Esophagus (tissue), 2 donors: Measurements from ENCODE around the gene TSKS. TPM values are rescaled to one million over a fixed set of nuclear protein-coding genes. Genes with fewer than 3 reads are reported as not detected.

ENCODE experiments used
- H3K27ac ChIP-seq, 2 donors: one replicate each; pipeline ENCODE4 v1.5.1; 2013; ENCODE audit warnings: low read depth in 2 of 2, mild to moderate bottlenecking in 2 of 2, inconsistent platforms in 1 of 2, low read length in 1 of 2, moderate library complexity in 1 of 2
- H3K27me3 ChIP-seq, 2 donors: one replicate each; pipeline ENCODE4 v1.6.1; 2013; ENCODE audit warnings: low read length in 2 of 2, control low read depth in 1 of 2, mild to moderate bottlenecking in 1 of 2; ENCODE audit not compliant: insufficient read depth in 2 of 2, control insufficient read depth in 1 of 2
- H3K36me3 ChIP-seq, 2 donors: one replicate each; pipeline ENCODE4 v1.6.1; 2013; ENCODE audit warnings: low read length in 1 of 2; ENCODE audit not compliant: control insufficient read depth in 2 of 2, insufficient read depth in 2 of 2
- H3K4me1 ChIP-seq, 2 donors: one replicate each; pipeline ENCODE4 v1.6.1; 2013; ENCODE audit warnings: low read length in 1 of 2; ENCODE audit not compliant: control insufficient read depth in 2 of 2, insufficient read depth in 2 of 2
- H3K4me3 ChIP-seq, 2 donors: one replicate each; pipeline ENCODE4 v1.5.1; 2013; ENCODE audit warnings: low read length in 2 of 2, mild to moderate bottlenecking in 2 of 2, low read depth in 1 of 2, moderate library complexity in 1 of 2
- H3K9me3 ChIP-seq, 2 donors: one replicate each; pipeline ENCODE4 v1.6.1; 2013; ENCODE audit warnings: mild to moderate bottlenecking in 2 of 2, low read depth in 1 of 2, low read length in 1 of 2, moderate library complexity in 1 of 2; ENCODE audit not compliant: control insufficient read depth in 2 of 2, insufficient read depth in 1 of 2
- WGBS, 2 donors: extraction: QIAGEN DNeasy Blood & Tissue Kit; methylation state at CpG; one replicate each; pipeline ENCODE4 v1.1.7; 2013; 5-methylcytosine and 5-hydroxymethylcytosine counted together
- polyA plus RNA-seq, 2 donors: library from polyadenylated mRNA; stranded (reverse); fragments of 200-250 nt; gene quantifications; one replicate each; pipeline ENCODE4 v1.2.3, GENCODE V29; 2013
- donor health status: healthy with polysubstance abuse.
- donor health status: Bipolar disorder and iron deficiency.

The TSKS gene, protein sequence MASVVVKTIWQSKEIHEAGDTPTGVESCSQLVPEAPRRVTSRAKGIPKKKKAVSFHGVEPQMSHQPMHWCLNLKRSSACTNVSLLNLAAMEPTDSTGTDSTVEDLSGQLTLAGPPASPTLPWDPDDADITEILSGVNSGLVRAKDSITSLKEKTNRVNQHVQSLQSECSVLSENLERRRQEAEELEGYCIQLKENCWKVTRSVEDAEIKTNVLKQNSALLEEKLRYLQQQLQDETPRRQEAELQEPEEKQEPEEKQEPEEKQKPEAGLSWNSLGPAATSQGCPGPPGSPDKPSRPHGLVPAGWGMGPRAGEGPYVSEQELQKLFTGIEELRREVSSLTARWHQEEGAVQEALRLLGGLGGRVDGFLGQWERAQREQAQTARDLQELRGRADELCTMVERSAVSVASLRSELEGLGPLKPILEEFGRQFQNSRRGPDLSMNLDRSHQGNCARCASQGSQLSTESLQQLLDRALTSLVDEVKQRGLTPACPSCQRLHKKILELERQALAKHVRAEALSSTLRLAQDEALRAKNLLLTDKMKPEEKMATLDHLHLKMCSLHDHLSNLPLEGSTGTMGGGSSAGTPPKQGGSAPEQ
- under 1 TPM; 0.06 to 0.55 TPM for polyA plus RNA-seq

DNA sequence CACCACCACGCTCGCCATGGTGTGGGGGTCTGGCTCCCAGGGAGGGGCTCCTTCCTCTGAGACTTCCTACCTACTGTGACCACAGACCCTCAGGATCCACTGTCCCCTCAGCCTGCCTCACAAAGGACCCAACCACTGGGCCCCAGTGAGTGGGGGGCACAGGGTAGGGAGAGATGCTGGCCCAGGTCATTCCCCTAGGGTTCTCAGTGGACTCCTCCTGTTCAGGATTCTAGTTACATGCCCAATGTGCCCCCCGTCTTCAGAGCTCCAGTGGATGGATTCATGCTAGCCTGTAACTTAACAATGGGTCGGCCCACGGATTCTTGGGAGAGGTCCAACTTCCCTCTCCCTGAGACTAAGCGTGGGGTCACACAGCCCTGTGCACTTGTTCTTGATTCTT lies at the start of gene TSKS:
Gene TSKS (minus strand): TSS at position 77 of the 400 bp plus-strand sequence. CDS start 59 bp downstream, at position 18.
- 81 to 87% methylated on average over 6 of the region's 6 CpGs for WGBS, 2 donors
- Histone ChIP-seq H3K4me3 (no peak within 1 kb of the TSS), H3K27me3 (no peaks in the 10 kb centered on the region), H3K9me3 (no peaks in the 10 kb centered on the region), H3K27ac (no peak within 1 kb of the TSS), H3K4me1 (peaks cover 6 to 11% of the 10 kb centered on the region in 2 donors), H3K36me3 (peaks cover 0 to under 1% of the 10 kb centered on the region in 2 donors)

DNA sequence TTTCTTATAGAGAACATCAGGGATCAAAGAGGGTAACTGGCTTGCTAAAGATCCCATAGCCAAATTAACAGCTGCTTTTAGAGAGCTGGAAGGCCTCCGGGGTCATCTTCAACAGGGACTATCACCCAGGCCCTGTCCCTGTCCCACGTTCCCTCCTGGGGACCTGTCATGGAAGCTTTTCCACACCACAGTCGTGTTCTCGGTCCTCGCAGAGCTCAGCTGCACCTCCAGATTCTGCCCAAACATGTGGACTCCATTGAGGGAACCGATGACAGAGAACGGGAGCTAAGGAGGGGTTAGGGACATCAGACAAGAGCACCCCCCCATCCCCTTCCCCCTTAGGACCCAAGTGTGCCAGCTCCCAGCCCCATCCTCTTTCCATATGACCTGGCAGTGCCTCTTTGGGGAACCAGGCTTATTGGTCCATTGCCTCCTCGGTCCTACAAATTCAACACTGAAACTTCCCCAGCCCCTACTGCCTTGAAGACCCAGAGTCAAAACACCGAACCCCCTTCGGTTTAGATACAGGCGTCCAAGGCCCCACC lies 49.4 kb upstream of the TSKS start:
- H3K4me1 ChIP-seq = peaks cover 4 to 12% of the 10 kb centered on the region in 2 donors

DNA sequence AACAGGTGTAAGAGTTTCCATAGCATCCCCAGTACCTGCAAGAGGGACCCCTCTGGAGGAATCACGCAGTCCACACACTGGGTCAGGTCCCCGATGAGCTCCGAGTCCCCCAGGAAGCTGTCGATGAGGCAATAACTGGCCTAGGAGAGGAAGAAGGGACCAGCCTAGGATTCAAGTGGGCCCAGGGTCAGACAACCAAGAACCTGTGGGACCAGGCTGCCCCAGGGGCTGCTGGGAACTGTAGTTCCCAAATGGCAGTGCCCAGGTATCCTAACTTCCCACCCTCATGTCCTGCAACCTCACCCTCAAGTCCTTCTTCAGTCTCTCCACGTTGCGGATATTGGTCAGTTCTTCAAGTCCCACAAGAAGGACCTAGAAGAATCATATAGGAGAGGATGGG lies 48.2 kb upstream of the TSKS start:
- H3K27me3 ChIP-seq = no peaks in the 10 kb centered on the region
- WGBS, 2 donors = 93 to 97% methylated on average over 6 of the region's 6 CpGs
- H3K36me3 ChIP-seq = no peaks in the 10 kb centered on the region
- no peaks in the 10 kb centered on the region for H3K9me3 ChIP-seq
- peaks cover 4 to 12% of the 10 kb centered on the region in 2 donors for H3K4me1 ChIP-seq
- H3K27ac ChIP-seq = no peak overlapping the region
- H3K4me3 ChIP-seq = no peak overlapping the region

More for the DNA sequence above, 49.4 kb upstream of the TSKS start:
- H3K36me3 ChIP-seq = no peaks in the 10 kb centered on the region
- H3K4me3 ChIP-seq = peak overlapping the region; percentile 63 to 64
- no peaks in the 10 kb centered on the region for H3K27me3 ChIP-seq
- H3K27ac ChIP-seq = peak overlapping the region; percentile 52 to 87
- no peaks in the 10 kb centered on the region for H3K9me3 ChIP-seq
- 45 to 47% methylated on average over 11 of the region's 11 CpGs for WGBS, 2 donors

DNA sequence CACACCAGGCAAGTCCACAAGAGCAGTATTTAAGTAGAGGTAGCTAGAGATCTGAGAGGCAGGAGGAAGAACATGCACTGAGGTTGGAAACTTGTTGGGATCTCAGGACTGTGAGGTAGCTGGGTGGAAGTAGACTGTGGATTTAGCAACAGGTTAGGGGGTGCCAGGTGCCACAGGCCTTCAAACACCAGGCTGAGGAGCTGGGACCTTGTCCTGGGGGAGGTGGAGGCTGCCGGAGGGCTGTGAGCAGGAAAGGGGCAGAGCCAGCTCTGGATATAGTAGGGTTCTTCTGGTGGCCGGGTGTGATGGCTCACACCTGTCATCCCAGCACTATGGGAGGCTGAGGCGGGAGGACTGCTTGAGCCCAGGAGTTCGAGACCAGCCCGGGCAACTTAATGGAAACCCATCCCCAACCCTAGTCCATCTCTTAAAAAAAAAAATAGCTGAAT lies 46.9 kb upstream of the TSKS start:
- Histone ChIP-seq H3K27me3 (no peaks in the 10 kb centered on the region), H3K4me1 (peaks cover 4 to 12% of the 10 kb centered on the region in 2 donors), H3K27ac (peak overlapping the region; percentile 68 to 77), H3K4me3 (peak overlapping the region; percentile 60 to 78), H3K36me3 (peaks cover 0 to 2% of the 10 kb centered on the region in 2 donors), H3K9me3 (no peaks in the 10 kb centered on the region)
- WGBS, 2 donors = 90 to 91% methylated on average over 5 of the region's 5 CpGs

DNA sequence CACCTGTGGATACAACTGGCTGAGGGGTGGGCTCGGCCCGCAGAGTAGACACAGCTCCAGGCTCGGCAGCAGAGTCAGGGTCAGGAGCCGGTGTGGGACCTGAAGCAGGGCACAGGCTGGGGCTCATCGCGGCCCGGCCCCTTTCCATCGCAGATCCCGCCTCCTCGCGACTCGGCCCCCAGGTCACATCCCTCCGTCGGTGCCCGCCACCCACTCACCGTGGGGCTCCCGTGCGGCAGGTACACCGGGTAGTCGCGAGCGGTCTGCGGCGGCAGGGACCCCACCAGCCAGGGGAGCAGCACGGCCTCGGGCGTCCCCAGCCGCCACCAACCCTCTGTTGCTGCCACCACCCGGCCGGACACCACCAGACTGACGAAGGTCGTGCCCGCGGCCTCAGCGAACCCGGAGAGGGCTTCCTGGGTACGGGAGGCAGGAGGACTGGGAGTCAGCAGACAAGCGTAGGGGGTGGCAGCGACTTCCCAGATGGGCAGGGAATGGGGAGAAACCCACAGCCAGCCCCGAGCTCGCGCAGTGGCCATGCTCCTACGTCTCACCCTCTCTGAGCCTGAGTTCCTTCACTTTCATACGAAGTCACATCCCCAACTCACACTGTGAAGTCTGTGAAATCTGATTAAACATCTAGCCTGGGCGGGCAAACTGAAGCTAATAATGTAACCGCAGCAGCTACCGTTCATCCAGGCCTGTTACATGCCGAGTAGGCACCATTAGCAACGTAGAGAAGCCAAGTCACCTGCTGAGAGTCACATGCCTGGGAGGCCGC lies 46.2 kb upstream of the TSKS start:
- Histone ChIP-seq H3K4me3 (peak overlapping the region; percentile 60 to 78), H3K4me1 (peaks cover 4 to 10% of the 10 kb centered on the region in 2 donors), H3K27ac (peak overlapping the region; percentile 68 to 77), H3K9me3 (no peaks in the 10 kb centered on the region), H3K27me3 (no peaks in the 10 kb centered on the region), H3K36me3 (peaks cover 0 to 7% of the 10 kb centered on the region in 2 donors)
- WGBS, 2 donors = 7% methylated on average over 49 to 50 of the region's 50 CpGs

DNA sequence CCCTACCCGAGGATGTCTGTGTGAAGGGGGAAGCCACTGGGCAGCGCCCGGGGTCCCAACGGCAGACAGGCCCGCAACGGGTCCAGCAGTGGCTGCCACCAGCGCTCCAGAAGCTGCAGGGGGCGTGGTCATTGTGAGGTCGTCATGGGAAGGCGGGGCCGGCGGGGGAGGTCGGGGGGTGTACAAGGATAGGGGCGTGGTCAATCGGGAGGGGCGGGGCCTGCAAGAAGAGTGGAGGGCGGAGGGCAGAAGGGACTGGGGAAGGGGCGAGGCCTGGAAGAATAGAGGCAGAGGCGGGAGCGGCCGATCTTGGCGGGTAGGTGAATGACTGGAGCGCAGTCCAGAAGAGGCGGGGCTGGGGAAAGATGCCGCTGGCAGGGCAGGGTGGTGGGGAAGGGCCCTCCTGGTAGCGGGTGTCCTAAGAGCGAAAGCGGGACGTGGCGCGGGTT lies 45.6 kb upstream of the TSKS start:
- H3K36me3 ChIP-seq = peaks cover 0 to 8% of the 10 kb centered on the region in 2 donors
- H3K4me1 ChIP-seq = peaks cover 4 to 9% of the 10 kb centered on the region in 2 donors
- peak overlapping the region; percentile 68 to 77 for H3K27ac ChIP-seq
- H3K27me3 ChIP-seq = no peaks in the 10 kb centered on the region
- 3% methylated on average over 31 of the region's 31 CpGs for WGBS, 2 donors
- H3K4me3 ChIP-seq = peak overlapping the region; percentile 60 to 78
- H3K9me3 ChIP-seq = no peaks in the 10 kb centered on the region

DNA sequence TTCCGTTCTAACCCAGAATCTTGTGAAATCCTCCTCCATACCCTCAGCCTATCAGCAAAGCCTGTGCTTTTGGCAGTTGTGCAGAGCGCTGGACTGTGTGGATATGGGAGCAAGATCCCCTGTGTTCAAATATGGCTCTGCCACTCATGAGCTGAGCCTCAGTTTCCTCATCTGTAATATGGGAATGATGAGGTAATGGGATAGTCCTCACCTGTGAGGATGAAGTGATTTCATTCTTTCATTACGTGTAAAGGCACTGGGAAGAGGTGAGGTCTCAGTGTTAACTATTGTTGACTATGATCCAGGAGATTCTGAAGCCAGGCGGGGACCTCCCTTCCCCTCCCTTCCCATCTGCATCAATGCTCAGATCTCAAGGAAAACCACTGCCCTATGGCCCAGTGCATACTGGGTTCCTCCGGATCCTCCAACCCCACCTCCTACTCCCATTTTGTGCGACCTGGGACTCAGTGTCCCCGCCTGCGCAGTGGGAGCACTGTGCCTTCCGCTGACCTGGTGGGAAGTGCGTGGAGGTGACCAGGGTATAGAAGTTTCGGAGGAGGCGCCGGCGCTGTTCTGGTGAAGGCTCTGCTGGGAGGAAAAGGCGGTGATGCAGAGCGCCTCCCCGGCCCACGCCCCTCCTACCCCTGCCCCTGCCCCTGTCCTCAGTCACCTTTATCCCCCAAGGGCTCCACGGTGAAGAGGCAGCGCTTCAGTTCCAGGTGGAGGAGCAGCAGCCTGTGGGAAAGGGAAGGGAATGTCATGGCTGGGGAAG lies 45.0 kb upstream of the TSKS start:
- Histone ChIP-seq H3K36me3 (peaks cover 5 to 15% of the 10 kb centered on the region in 2 donors), H3K4me3 (peak overlapping the region in 1 of 2 donors; percentile 60), H3K4me1 (peaks cover 4 to 9% of the 10 kb centered on the region in 2 donors)

DNA sequence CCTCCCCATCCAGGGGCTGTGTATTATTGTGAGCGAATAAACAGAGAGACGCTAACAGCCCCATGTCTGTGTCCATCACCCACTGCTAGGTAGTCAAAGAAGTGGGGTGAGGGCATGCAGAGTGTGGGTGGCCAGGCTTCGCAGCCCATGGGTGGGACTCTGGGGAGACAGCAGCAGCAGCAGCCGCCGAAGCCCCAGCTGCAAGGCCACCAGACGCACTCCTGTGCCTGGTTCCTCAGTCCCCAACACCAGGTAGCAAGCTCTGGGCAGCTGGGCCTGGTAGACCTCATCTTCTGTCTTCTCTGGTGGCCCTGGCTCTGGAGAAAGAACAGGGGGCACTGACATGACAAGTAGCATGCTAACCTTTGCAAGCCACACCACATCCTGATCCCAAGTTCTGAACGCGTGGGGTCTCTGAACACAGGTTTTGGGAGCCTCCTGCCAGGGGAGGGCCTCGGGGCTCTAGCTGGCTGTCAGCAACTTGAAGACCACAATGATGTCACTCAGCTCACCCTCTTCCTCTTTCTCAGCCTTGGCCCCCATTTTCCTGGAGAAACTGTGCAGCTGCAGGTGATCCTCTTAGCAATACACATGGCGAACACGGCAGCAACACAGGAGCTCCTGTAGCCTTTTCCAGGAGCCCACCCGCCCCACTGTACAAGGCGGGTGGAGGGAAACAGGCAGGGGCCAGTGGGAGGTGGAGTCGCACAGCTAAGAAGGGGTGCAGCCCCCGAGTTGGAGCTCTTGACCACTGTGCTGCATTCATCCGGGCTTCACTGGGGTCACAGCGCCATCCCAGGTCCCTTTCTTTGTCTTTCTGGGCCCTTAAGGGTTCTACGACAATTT lies 44.2 kb upstream of the TSKS start:
- peaks cover 5 to 21% of the 10 kb centered on the region in 2 donors for H3K36me3 ChIP-seq
- H3K27me3 ChIP-seq = no peaks in the 10 kb centered on the region
- H3K4me1 ChIP-seq = peaks cover 4 to 9% of the 10 kb centered on the region in 2 donors
- WGBS, 2 donors = 82 to 87% methylated on average over 18 of the region's 18 CpGs
- H3K27ac ChIP-seq = peak overlapping the region in 1 of 2 donors; percentile 5
- H3K4me3 ChIP-seq = no peak overlapping the region
- H3K9me3 ChIP-seq = no peaks in the 10 kb centered on the region

More for the DNA sequence above, 45.0 kb upstream of the TSKS start:
- 78 to 80% methylated on average over 20 of the region's 20 CpGs for WGBS, 2 donors
- Histone ChIP-seq H3K27ac (peak overlapping the region in 1 of 2 donors; percentile 34), H3K9me3 (no peaks in the 10 kb centered on the region), H3K27me3 (no peaks in the 10 kb centered on the region)
